Activated effector memory CD4-positive, alpha-beta T cell treated with anti-CD3 and anti-CD28 coated beads, Interleukin-2, amount 50 U/mL, for 16 hours (primary cell): ENCODE data around the gene BAIAP2.
"Not testable (repeated sequence)": the region's sequence is repeated elsewhere in the genome, so short reads cannot be mapped to it uniquely, and the experiment has no call there.

Experiments used
- DNase-seq: peaks from one replicate; pipeline ENCODE4 v3.0.0-alpha.2; 2020

The BAIAP2 gene

GRCh38 chr17:81025741-81026129, 9.2 kb upstream of the BAIAP2 start:
- DNase-seq: no peak

GRCh38 chr17:81026266-81027036, 8.5 kb upstream of the BAIAP2 start:
- DNase-seq: no peak

- no peak for DNase-seq
Measured at GRCh38 chr17:81027038-81027437, 7.9 kb upstream of the BAIAP2 start.

GRCh38 chr17:81027591-81028505, 7.1 kb upstream of the BAIAP2 start:
- peak; percentile 73 for DNase-seq

- no peak for DNase-seq
Measured at GRCh38 chr17:81028506-81028858, 6.5 kb upstream of the BAIAP2 start.

DNA sequence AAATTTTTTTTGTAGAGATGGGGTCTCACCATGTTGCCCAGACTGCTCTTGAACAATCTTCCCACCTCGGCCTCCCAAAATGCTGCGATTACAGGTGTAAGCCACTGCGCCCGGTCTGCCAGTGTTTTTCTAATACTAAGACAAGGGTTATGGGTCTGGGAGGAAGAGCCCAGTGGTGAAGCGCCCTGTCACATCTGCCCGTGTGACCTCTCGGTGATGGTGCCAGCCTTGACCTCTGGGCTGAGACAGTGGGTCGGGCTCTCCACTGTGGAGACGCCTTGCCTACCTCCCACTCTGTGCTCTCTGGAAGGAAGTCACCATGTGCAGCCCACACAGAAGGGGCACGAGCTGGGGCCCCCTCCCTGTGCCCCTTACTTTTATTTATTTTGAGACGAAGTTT, 5.1 kb upstream of the BAIAP2 start:
- no peak for DNase-seq

- DNase-seq: not testable (repeated sequence)
Measured at GRCh38 chr17:81030312-81030711, 4.6 kb upstream of the BAIAP2 start.

GRCh38 chr17:81030741-81031565, 4.0 kb upstream of the BAIAP2 start:
- no peak for DNase-seq

DNA sequence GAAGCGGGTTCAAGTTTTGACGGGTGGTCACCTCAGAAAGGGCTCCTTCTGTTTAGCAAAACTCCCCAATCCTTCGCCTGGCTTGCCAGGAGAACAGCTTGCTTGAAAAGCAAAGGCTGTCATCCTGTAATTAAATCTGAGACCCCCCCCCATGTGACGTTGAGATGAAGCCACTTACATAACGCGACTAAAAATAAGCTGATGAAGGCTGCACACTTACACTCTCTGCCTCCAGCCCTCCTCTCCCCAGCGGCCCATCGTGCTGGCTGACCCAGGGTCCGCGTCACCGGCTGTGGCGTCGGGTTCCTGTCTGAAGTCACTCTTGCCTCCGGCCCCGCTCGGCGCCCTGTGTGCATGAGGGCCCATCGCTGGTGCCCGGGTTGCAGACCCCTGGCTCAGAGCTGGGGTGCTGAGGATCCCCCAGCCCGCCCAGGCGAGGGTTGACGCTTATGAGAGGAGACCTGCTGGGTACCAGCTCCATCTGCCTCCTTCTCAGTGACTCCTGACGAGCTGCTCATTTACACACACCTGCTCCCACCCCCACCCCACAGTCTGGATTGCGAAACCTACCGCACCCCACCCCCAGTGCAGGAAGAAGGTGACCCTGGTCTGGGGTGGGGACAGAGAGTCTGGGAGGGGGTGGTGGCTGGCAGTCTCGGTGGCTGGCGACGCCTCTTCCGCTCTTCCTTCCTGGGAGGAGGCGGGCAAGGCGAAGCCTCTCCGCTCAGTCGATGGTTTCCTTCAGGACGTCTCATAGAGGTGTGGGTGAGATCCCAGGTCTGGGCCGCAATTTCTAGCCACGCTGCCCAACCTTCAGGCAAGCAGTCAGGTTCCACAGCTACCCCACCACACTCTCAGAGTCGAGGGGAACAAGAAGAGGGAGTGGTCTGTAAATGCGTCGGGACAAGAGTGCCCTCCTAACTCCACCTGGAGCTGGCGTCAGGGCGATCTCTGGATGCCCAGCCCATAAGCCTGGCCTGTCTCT, 3.1 kb upstream of the BAIAP2 start:
- no peak for DNase-seq

- no peak for DNase-seq
Measured at GRCh38 chr17:81032641-81033480, 2.1 kb upstream of the BAIAP2 start.

- no peak for DNase-seq
Measured at GRCh38 chr17:81033535-81034167, 1.3 kb upstream of the BAIAP2 start.

- no peak for DNase-seq
Measured at GRCh38 chr17:81034168-81034777, 678 bp upstream of the BAIAP2 start.

- no peak for DNase-seq
Measured at GRCh38 chr17:81035521-81036196, 708 bp downstream of the BAIAP2 start.

DNA sequence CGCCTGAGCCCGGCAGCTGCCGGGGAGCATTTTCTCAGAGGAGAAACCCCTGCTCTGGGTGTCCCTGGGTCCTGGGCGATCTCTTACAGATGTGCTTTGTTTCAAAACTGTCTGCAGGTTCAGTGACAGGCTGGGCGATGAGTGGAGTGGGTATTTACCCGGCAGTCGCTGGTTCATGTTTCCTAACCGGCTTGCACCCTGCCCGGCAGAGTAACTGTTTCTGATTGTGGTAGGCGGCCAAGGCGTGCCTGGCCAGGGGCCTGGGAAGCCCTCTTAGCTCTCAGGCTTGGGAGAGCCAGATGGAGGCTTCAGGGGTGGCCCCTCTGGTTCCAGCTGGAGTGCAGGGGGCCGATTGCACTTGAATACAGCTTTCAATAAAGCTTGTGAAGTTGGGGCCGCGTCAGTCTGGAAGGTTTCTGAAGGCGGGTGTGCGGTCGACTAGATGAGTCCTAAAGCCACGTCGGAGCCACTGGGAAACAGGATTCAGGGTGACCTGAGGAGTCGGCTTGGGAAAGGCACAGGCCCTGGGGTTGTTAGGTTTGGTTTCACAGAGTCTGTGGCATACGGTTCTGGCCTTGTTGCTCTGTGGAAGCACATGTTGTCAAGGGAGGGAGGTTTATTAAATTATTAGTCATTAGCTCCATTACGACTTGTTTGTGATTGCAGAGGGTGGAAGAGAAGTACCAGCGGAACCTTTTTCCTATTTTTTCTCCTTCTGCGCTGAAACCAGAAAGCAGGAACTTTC, 1.4 kb downstream of the BAIAP2 start:
- no peak for DNase-seq

- no peak for DNase-seq
Measured at GRCh38 chr17:81037026-81037797, 2.3 kb downstream of the BAIAP2 start.

DNA sequence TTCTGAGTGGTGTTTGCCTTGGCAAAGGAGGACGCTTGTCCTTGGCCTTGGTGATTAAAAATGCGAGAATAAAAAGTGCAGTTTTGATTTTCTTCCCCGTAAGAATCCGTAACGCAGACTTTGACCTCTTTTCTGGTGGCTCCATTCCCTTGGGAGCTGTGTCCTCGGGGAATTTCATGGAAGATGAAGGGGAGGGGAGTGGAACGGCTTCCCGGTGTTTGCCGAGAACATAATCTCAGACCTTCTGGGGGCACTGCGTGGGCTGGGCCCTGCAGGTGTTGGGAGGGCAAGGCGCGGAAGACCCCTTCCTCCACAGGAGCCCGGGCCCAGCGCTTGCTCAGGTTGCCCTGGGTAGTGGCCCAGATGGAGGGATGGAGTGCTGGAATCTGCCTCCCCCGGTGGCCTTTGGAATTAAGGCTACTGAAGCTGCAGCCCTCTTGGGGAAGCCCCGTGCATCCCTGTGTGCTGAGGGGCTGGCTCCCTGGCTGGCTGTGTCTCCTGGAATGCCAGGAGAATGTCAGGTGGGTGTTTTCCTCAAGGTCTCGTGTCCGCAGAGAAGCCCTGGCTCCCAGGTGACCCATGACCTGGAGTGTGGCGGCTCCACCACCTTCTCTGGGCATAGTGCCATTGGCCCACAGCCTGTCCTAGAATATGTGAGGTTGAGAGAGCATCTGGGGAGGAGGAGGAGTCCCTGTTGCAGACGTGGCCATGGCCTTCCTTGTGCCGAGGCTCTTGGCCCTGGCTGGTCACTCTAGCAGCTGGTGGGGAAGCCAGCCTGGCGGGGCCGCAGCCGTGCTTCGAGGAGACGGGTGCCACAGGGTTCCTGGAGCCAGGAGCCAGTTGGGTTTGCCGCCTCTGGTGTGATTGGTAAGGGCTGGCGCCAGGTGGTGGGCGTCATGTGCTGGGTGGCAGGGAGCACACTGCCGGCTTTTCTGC, 3.1 kb downstream of the BAIAP2 start:
- DNase-seq: no peak

DNA sequence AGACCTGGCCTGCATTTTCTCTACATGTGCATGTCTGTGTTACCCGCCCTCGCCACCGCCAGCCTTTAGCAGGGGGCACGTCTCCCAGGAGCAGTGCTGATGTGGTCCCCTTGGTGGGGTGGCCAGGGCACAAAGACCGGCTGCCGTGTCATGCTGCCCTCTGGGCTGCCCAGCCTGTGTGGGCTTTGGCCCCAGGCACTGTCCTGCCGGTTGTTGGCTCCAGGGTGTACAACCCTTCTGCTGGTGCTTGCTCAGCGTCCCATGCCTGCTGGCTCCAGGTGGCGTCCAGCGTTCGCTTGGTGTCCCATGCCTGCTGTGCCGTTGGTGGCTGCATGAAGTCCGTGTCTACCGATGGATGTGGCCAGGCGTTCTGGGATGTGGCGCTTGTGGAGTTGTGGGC, 4.1 kb downstream of the BAIAP2 start:
- DNase-seq: no peak
